Sigmoid colon (tissue), 7 donors: ENCODE measurements around the gene DNAJA1. TPM values are rescaled to one million over a fixed set of nuclear protein-coding genes. Genes with fewer than 3 reads are reported as not detected.

Source experiments
- DNase-seq: peaks from one replicate; pipeline ENCODE4 v3.0.0-alpha.2; 2019
- H3K27ac ChIP-seq, 4 donors: fragments of 200-600 bp; sonication (generic); one replicate each; pipeline ENCODE4 v1.5.1; 2016 to 2019; ENCODE audit warnings: mild to moderate bottlenecking in 1 of 4
- H3K27me3 ChIP-seq, 3 donors: fragments of 200-600 bp; sonication (generic); one replicate each; pipeline ENCODE4 v1.5.1; 2019; ENCODE audit warnings: mild to moderate bottlenecking in 1 of 3
- H3K36me3 ChIP-seq, 4 donors: fragments of 200-600 bp; sonication (generic); one replicate each; pipeline ENCODE4 v1.5.1; 2016 to 2019
- H3K4me1 ChIP-seq, 4 donors: fragments of 200-600 bp; sonication (generic); one replicate each; pipeline ENCODE4 v1.5.1; 2017 to 2019
- H3K4me3 ChIP-seq, 4 donors: fragments of 200-600 bp; sonication (generic); one replicate each; pipeline ENCODE4 v1.5.1; 2017 to 2019; ENCODE audit warnings: mild to moderate bottlenecking in 2 of 4, moderate library complexity in 1 of 4
- H3K9me3 ChIP-seq, 4 donors: fragments of 200-600 bp in 3 of 4; sonication (generic) in 3 of 4; one replicate each; pipeline versions ENCODE4 v1.5.1 to v1.6.1; 2013 to 2019
- EP300 ChIP-seq, 4 donors: sonication (generic); formaldehyde crosslinking; IDR thresholded peaks; one replicate each; pipeline ENCODE4 v1.6.1; 2017; ENCODE audit warnings: antibody characterized with exemption in 4 of 4
- POLR2A ChIP-seq, 2 donors: fragments of 450-650 bp; IDR thresholded peaks; one replicate each; pipeline ENCODE4 v1.6.1; 2016; ENCODE audit warnings: antibody characterized with exemption in 2 of 2, mild to moderate bottlenecking in 2 of 2, moderate library complexity in 2 of 2
- POLR2AphosphoS5 ChIP-seq, 4 donors: sonication (generic); formaldehyde crosslinking; IDR thresholded peaks; one replicate each; pipeline ENCODE4 v1.6.1; 2017; ENCODE audit warnings: antibody characterized with exemption in 4 of 4
- WGBS, 2 donors: extraction: QIAGEN DNeasy Blood & Tissue Kit; methylation state at CpG; one replicate each; pipeline ENCODE4 v1.1.7; 2013; 5-methylcytosine and 5-hydroxymethylcytosine counted together
- intact Hi-C: fragments of 100-400 bp; cut with DNase I; formaldehyde crosslinking; loops from one replicate; pipeline ENCODE4 v1.15.1; 2023
- polyA plus RNA-seq, 3 donors: library from polyadenylated mRNA; stranded (reverse); fragments of 200-250 nt; gene quantifications; one replicate each; pipeline ENCODE4 v1.2.3, GENCODE V29; 2013
- total RNA-seq, 4 donors: library from RNA; depleted of rRNA; stranded (reverse); fragments of >200 nt; gene quantifications; one replicate each; pipeline ENCODE4 v1.1.0, GENCODE V29; 2016
- TF ChIP-seq, protein P1 (sequence below), 4 experiments: fragments of 450-650 bp in 3 of 4; fragments of 200-600 bp in 1 of 4; IDR thresholded peaks; one replicate each; pipeline ENCODE4 v1.5.1; 2016 to 2019; ENCODE audit warnings: antibody characterized with exemption in 4 of 4, mild to moderate bottlenecking in 3 of 4, moderate library complexity in 2 of 4
- donor health status: healthy with polysubstance abuse.
- donor health status: Bipolar disorder and iron deficiency.
- donor health status: healthy.

DNAJA1 gene
- total and polyA plus RNA-seq, 7 donors = 49.0 to 102 (median 71.1) TPM

DNA sequence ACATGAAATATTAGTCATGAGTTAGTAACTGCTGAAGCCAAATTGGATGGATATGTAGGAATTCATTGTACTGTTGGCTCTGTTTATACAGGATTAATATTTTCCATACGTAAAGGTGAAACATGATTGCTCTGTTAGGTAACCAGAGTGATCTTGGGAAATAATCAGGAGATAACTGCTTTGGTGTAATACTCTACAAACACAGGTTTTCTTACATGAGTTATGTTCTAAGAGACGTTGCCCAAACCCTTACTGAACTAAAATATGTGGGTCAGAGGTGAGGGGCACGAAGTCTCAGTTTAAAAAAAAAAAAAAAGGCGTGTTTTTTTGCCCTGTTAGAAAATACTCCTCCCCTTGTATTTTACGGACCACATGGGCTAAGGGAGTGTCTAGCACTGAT lies 7.8 kb downstream of the DNAJA1 start:
- TF ChIP-seq, protein P1, sequence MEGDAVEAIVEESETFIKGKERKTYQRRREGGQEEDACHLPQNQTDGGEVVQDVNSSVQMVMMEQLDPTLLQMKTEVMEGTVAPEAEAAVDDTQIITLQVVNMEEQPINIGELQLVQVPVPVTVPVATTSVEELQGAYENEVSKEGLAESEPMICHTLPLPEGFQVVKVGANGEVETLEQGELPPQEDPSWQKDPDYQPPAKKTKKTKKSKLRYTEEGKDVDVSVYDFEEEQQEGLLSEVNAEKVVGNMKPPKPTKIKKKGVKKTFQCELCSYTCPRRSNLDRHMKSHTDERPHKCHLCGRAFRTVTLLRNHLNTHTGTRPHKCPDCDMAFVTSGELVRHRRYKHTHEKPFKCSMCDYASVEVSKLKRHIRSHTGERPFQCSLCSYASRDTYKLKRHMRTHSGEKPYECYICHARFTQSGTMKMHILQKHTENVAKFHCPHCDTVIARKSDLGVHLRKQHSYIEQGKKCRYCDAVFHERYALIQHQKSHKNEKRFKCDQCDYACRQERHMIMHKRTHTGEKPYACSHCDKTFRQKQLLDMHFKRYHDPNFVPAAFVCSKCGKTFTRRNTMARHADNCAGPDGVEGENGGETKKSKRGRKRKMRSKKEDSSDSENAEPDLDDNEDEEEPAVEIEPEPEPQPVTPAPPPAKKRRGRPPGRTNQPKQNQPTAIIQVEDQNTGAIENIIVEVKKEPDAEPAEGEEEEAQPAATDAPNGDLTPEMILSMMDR (IDR thresholded peaks at IDR 0.05) = no peak
- TF ChIP-seq POLR2AphosphoS5 (IDR thresholded peaks at IDR 0.05) = no peak
- no peak for TF ChIP-seq POLR2A (IDR thresholded peaks at IDR 0.05)
- no peak for TF ChIP-seq EP300 (IDR thresholded peaks at IDR 0.05)
- peaks cover 26 to 95% (median 71%) of the 10 kb centered on the region in 4 donors for H3K36me3 ChIP-seq

DNA sequence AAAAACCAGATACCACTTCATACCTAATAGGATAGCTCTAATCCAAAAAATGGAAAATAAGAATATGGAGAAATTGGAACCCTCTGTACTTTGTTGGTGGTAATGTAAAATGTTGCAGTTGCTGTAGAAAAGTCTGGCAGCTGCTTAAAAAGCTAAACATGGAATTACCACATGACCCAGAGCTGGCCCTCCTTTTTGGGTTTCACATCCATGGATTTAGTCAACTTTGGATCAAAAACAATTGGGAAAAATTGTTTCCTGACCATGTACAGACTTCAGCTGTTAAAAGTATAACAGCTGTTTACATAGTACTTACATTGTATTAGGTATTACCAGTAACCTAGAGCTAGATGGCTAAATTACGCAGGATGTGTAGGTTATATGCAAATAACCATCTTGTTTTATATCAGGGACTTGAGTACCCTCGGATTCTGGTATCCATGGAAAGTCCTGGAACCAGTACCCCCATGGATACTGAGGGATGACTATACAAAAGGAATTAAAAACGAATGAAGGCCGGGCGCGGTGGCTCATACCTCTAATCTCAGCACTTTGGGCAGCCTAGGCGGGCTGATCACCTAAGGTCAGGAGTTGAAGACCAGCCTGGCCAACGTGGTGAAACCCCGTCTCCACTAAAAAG lies 15.8 kb downstream of the DNAJA1 start:
- Histone ChIP-seq H3K4me3 (no peak overlapping the region), H3K36me3 (peaks cover 16 to 47% (median 37%) of the 10 kb centered on the region in 4 donors), H3K27me3 (no peaks in the 10 kb centered on the region), H3K9me3 (no peaks in the 10 kb centered on the region), H3K27ac (no peak overlapping the region), H3K4me1 (peaks cover 0 to 13% (median 10%) of the 10 kb centered on the region in 4 donors)
- DNase-seq = no peak
- 91 to 93% methylated on average over 9 of the region's 9 CpGs for WGBS, 2 donors
- no peak for TF ChIP-seq POLR2A (IDR thresholded peaks at IDR 0.05)
- TF ChIP-seq POLR2AphosphoS5 (IDR thresholded peaks at IDR 0.05) = no peak
- TF ChIP-seq EP300 (IDR thresholded peaks at IDR 0.05) = no peak
- TF ChIP-seq, protein P1 (IDR thresholded peaks at IDR 0.05) = no peak
- intact Hi-C loops = no loop called here

More for the DNA sequence above, 7.8 kb downstream of the DNAJA1 start:
- no peak overlapping the region for H3K4me3 ChIP-seq
- no peaks in the 10 kb centered on the region for H3K27me3 ChIP-seq
- H3K9me3 ChIP-seq = no peaks in the 10 kb centered on the region
- DNase-seq = no peak
- peaks cover 0 to 37% (median 21%) of the 10 kb centered on the region in 4 donors for H3K4me1 ChIP-seq
- 57 to 76% methylated on average over 5 of the region's 5 CpGs for WGBS, 2 donors
- intact Hi-C loops = no loop called here
- H3K27ac ChIP-seq = no peak overlapping the region

DNA sequence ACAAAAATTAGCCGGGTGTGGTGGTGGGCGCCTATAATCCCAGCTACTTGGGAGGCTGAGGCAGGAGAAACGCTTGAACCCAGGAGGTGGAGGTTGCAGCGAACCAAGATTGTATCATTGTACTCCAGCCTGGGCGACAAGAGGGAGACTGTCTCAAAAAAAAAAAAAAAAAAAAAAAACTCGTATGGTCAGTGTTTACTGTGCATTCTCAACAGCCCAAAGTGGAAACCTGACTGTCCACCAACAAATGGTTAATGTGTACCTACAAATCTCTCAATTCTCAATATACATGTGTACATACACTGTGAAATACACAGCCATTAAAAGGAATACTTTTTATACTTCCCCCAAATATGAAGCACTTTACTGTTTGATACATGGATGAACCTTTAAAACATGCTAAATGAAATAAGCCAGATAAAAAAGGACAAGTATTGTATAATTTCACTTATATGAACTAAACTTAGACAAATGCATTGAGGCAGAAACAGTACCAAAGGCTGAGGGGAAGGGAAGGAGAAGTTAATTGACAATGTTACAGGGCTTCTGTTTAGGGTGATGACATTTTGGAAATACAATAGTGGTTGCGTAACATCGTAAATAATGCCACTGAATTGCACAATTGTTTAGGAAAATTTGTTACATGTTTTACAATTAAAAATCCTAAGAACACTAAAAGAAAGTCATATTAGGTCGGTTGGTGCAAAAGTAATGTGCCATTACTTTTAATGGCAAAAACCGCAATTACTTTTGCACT lies 16.5 kb downstream of the DNAJA1 start:
- WGBS, 2 donors = 78 to 86% methylated on average over 10 of the region's 10 CpGs
- intact Hi-C loops = no loop called here

DNA sequence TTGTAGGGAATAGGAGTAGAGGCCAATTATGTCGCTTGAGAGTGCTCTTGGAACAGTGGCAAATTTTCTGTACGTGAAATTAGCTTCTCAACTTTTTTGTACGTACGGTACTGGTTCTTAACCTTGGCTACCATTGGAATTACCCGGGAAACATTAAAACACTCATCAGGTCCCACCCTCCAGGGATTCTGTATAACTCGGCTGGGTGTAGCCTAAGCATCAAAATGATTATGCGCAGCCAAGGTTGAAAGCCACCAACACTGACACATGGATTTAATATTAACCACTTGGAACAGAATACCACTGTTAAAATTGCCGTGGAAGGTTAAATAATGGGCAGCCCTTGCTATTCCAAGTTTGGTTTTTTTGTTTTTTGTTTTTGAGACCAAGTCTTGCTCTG lies 17.4 kb downstream of the DNAJA1 start:
- TF ChIP-seq EP300 (IDR thresholded peaks at IDR 0.05) = no peak
- TF ChIP-seq POLR2AphosphoS5 (IDR thresholded peaks at IDR 0.05) = no peak
- TF ChIP-seq POLR2A (IDR thresholded peaks at IDR 0.05) = no peak
- TF ChIP-seq, protein P1 (IDR thresholded peaks at IDR 0.05) = no peak
- H3K36me3 ChIP-seq = peaks cover 1 to 47% (median 27%) of the 10 kb centered on the region in 4 donors
- intact Hi-C loops = no loop called here
- H3K4me3 ChIP-seq = no peak overlapping the region
- peaks cover 0 to 13% (median 10%) of the 10 kb centered on the region in 4 donors for H3K4me1 ChIP-seq
- 49 to 76% methylated on average over 8 of the region's 8 CpGs for WGBS, 2 donors
- no peaks in the 10 kb centered on the region for H3K27me3 ChIP-seq
- peak overlapping the region in 1 of 4 donors; percentile 94 for H3K27ac ChIP-seq
- no peak for DNase-seq
- no peaks in the 10 kb centered on the region for H3K9me3 ChIP-seq

More for the DNA sequence above, 16.5 kb downstream of the DNAJA1 start:
- DNase-seq = no peak
- Histone ChIP-seq H3K9me3 (no peaks in the 10 kb centered on the region), H3K4me3 (no peak overlapping the region), H3K36me3 (peaks cover 10 to 47% (median 32%) of the 10 kb centered on the region in 4 donors), H3K27me3 (no peaks in the 10 kb centered on the region), H3K27ac (no peak overlapping the region), H3K4me1 (peaks cover 0 to 13% (median 10%) of the 10 kb centered on the region in 4 donors)
- TF ChIP-seq POLR2A (IDR thresholded peaks at IDR 0.05) = no peak
- TF ChIP-seq POLR2AphosphoS5 (IDR thresholded peaks at IDR 0.05) = peak in 2 of 4 donors; percentile 11 to 40

DNA sequence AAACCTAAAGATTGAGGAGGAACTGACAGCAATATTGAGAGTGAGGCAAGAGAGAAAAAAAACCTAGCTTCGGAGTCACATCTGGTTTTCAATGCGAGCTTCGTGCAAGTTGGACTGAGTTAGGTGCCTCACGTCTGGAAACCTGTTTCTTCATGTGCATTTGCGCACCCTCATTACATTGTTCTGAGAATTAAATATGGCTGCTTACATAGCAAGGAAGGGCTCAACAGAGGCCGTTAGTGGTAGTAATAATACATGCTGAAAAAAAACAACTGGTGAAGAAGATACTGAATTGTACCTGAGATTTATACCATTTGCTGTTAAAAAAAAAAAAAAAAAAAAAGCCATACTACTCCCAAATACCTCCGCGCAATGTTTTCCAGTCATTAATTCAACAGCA lies 18.6 kb downstream of the DNAJA1 start:
- 25 to 42% methylated on average over 8 of the region's 8 CpGs for WGBS, 2 donors
- Histone ChIP-seq H3K9me3 (no peaks in the 10 kb centered on the region), H3K4me3 (peak overlapping the region; percentile 54 to 72 (median 70)), H3K4me1 (peaks cover 0 to 13% (median 10%) of the 10 kb centered on the region in 4 donors), H3K27ac (peak overlapping the region; percentile 94 to 96 (median 94)), H3K27me3 (no peaks in the 10 kb centered on the region), H3K36me3 (peaks cover 0 to 47% (median 20%) of the 10 kb centered on the region in 4 donors)
- DNase-seq = no peak
- intact Hi-C loops = no loop called here
- no peak for TF ChIP-seq POLR2A (IDR thresholded peaks at IDR 0.05)
- TF ChIP-seq EP300 (IDR thresholded peaks at IDR 0.05) = no peak
- TF ChIP-seq POLR2AphosphoS5 (IDR thresholded peaks at IDR 0.05) = no peak
- TF ChIP-seq, protein P1 (IDR thresholded peaks at IDR 0.05) = no peak
